HL-60 (cell line): ENCODE data around the gene CCSER2.

Experiments
- CTCF ChIP-seq: IDR thresholded peaks from one replicate; pipeline ENCODE4 v1.5.1; 2011; ENCODE audit warnings: low read length, control low read depth, inconsistent platforms; ENCODE audit not compliant: insufficient read depth
- POLR2AphosphoS5 ChIP-seq: IDR thresholded peaks from 2 replicates; pipeline ENCODE4 v1.6.1; 2012; ENCODE audit warnings: low read depth

- TF ChIP-seq CTCF (no peak), POLR2AphosphoS5 (no peak)
Observed at GRCh38 chr10:84552478-84552877, 224.1 kb downstream of the CCSER2 start.
